ENCODE measurements around the gene RMDN3.

The RMDN3 gene

GRCh38 chr15:40771242-40771641, 16.2 kb upstream of the RMDN3 start:
- no peak for DNase-seq

- DNase-seq = no peak
Observed at GRCh38 chr15:40770147-40770721, 15.2 kb upstream of the RMDN3 start.

- DNase-seq = peak; percentile 51
Observed at GRCh38 chr15:40769274-40770146, 14.5 kb upstream of the RMDN3 start, which contains the start of gene C15orf62. Gene C15orf62 (plus strand): TSS chr15:40769980. CDS start chr15:40770496, 516 bp downstream.

GRCh38 chr15:40768521-40769273, 13.6 kb upstream of the RMDN3 start:
- no peak for DNase-seq

GRCh38 chr15:40767838-40768500, 12.9 kb upstream of the RMDN3 start:
- DNase-seq = no peak

- DNase-seq = no peak
Observed at GRCh38 chr15:40766906-40767837, 12.1 kb upstream of the RMDN3 start.

- DNase-seq = no peak
Observed at GRCh38 chr15:40766194-40766815, 11.3 kb upstream of the RMDN3 start.

- no peak for DNase-seq
Observed at GRCh38 chr15:40764629-40765103, 9.6 kb upstream of the RMDN3 start.

GRCh38 chr15:40763801-40764628, 9.0 kb upstream of the RMDN3 start, which contains the start of gene GCHFR:
Gene GCHFR (plus strand): TSS chr15:40764068. CDS start chr15:40764181, 113 bp downstream.
- DNase-seq = peak; percentile 55

GRCh38 chr15:40762919-40763800, 8.1 kb upstream of the RMDN3 start:
- DNase-seq = no peak

- DNase-seq = no peak
Observed at GRCh38 chr15:40759961-40760360, 4.9 kb upstream of the RMDN3 start.

- DNase-seq = no peak
Observed at GRCh38 chr15:40756938-40757337, 1.9 kb upstream of the RMDN3 start.

- no peak for DNase-seq
Observed at GRCh38 chr15:40755812-40756208, 756 bp upstream of the RMDN3 start.

GRCh38 chr15:40754574-40754882, 526 bp downstream of the RMDN3 start:
- DNase-seq = no peak

GRCh38 chr15:40751745-40752144, 3.3 kb downstream of the RMDN3 start:
- no peak for DNase-seq

- DNase-seq = no peak
Observed at GRCh38 chr15:40750885-40751284, 4.2 kb downstream of the RMDN3 start.

- no peak for DNase-seq
Observed at GRCh38 chr15:40749151-40749630, 5.9 kb downstream of the RMDN3 start.

GRCh38 chr15:40747685-40748631, 7.1 kb downstream of the RMDN3 start:
- no peak for DNase-seq
